ENCODE data around the gene RABAC1. TPM values are rescaled to one million over a fixed set of nuclear protein-coding genes. Genes with fewer than 3 reads are reported as not detected.
"Not testable (repeated sequence)": the region's sequence is repeated elsewhere in the genome, so short reads cannot be mapped to it uniquely, and the experiment has no call there.

RABAC1 gene
- total RNA-seq, 4 donors from 2014 or later: 138 to 359 (median 241) TPM

GRCh38 chr19:41918653-41919244, 40.4 kb downstream of the RABAC1 start:
- peaks cover 17% of the 10 kb centered on the region for H3K27me3 ChIP-seq
- intact Hi-C loops (cut with DNase I): no loop called here
- 89 to 90% methylated on average over 5 of the region's 5 CpGs for WGBS, 2 donors
- no peak overlapping the region for H3K27ac ChIP-seq
- no peaks in the 10 kb centered on the region for H3K36me3 ChIP-seq
- no peak for DNase-seq
- H3K9me3 ChIP-seq: no peaks in the 10 kb centered on the region
- no peaks in the 10 kb centered on the region for H3K4me1 ChIP-seq
- no peak overlapping the region for H3K4me3 ChIP-seq (replicated peaks in 1 of 3)
- TF ChIP-seq POLR2A (IDR thresholded peaks at IDR 0.05) (no peak), CTCF (IDR thresholded peaks at IDR 0.05) (no peak)

- no peak overlapping the region for H3K27ac ChIP-seq
- 83 to 88% methylated on average over 6 of the region's 6 CpGs for WGBS, 2 donors
- H3K4me3 ChIP-seq (replicated peaks in 1 of 3): no peak overlapping the region
- H3K4me1 ChIP-seq: no peaks in the 10 kb centered on the region
- DNase-seq: no peak
- no peaks in the 10 kb centered on the region for H3K9me3 ChIP-seq
- peaks cover 17% of the 10 kb centered on the region for H3K27me3 ChIP-seq
- TF ChIP-seq CTCF (IDR thresholded peaks at IDR 0.05): no peak
- no peaks in the 10 kb centered on the region for H3K36me3 ChIP-seq
- intact Hi-C loops (cut with DNase I): no loop called here
Measured at GRCh38 chr19:41918095-41918494, 41.0 kb downstream of the RABAC1 start.

GRCh38 chr19:41917676-41918075, 41.4 kb downstream of the RABAC1 start:
- H3K27me3 ChIP-seq: peaks cover 14% of the 10 kb centered on the region
- H3K4me3 ChIP-seq (replicated peaks in 1 of 3): no peak overlapping the region
- DNase-seq: no peak
- 44 to 48% methylated on average over 4 to 11 of the region's 12 CpGs for WGBS, 2 donors
- no peak overlapping the region for H3K27ac ChIP-seq
- no peaks in the 10 kb centered on the region for H3K4me1 ChIP-seq
- no peak for TF ChIP-seq CTCF (IDR thresholded peaks at IDR 0.05)
- TF ChIP-seq POLR2A (IDR thresholded peaks at IDR 0.05): no peak
- H3K9me3 ChIP-seq: no peaks in the 10 kb centered on the region
- intact Hi-C loops (cut with DNase I): no loop called here
- no peaks in the 10 kb centered on the region for H3K36me3 ChIP-seq

- Histone ChIP-seq H3K4me3 (replicated peaks in 1 of 3) (no peak overlapping the region), H3K36me3 (no peaks in the 10 kb centered on the region), H3K9me3 (no peaks in the 10 kb centered on the region), H3K27me3 (peaks cover 17% of the 10 kb centered on the region), H3K4me1 (no peaks in the 10 kb centered on the region), H3K27ac (no peak overlapping the region)
- TF ChIP-seq CTCF (IDR thresholded peaks at IDR 0.05) (no peak), POLR2A (IDR thresholded peaks at IDR 0.05) (no peak)
- WGBS, 2 donors: 25 to 28% methylated on average over 26 to 27 of the region's 27 CpGs
- intact Hi-C loops (cut with DNase I): no loop called here
- no peak for DNase-seq
Measured at GRCh38 chr19:41915776-41916414, 43.2 kb downstream of the RABAC1 start.

GRCh38 chr19:41915021-41915775, 43.9 kb downstream of the RABAC1 start:
- no peak overlapping the region for H3K4me3 ChIP-seq (replicated peaks in 1 of 3)
- no peaks in the 10 kb centered on the region for H3K36me3 ChIP-seq
- no peak for TF ChIP-seq CTCF (IDR thresholded peaks at IDR 0.05)
- no peak for TF ChIP-seq POLR2A (IDR thresholded peaks at IDR 0.05)
- 4 to 5% methylated on average over 37 to 38 of the region's 38 CpGs for WGBS, 2 donors
- H3K9me3 ChIP-seq: no peaks in the 10 kb centered on the region
- DNase-seq: no peak
- intact Hi-C loops (cut with DNase I): no loop called here
- H3K27me3 ChIP-seq: peaks cover 14% of the 10 kb centered on the region
- no peaks in the 10 kb centered on the region for H3K4me1 ChIP-seq
- no peak overlapping the region for H3K27ac ChIP-seq

GRCh38 chr19:41914424-41914834, 44.7 kb downstream of the RABAC1 start:
- WGBS, 2 donors: 5 to 9% methylated on average over 2 to 4 of the region's 5 CpGs
- DNase-seq; H3K36me3 ChIP-seq; H3K9me3 ChIP-seq; H3K4me1 ChIP-seq; H3K4me3 ChIP-seq (replicated peaks in 1 of 3); H3K27ac ChIP-seq; intact Hi-C loops (cut with DNase I): not testable (repeated sequence)
- peaks cover 14% of the 10 kb centered on the region for H3K27me3 ChIP-seq
